ENCODE data around the gene JHY.

JHY gene

GRCh38 chr11:122951211-122951610, 68.7 kb downstream of the JHY start:
- Histone ChIP-seq H3K4me3 (replicated peaks; ENCODE audit: low read depth, low read length) (no peak overlapping the region), H3K36me3 (ENCODE audit: control insufficient read depth, insufficient read depth, low read length) (no peaks in the 10 kb centered on the region), H3K27me3 (replicated peaks; ENCODE audit: control insufficient read depth, insufficient read depth, low read length) (no peaks in the 10 kb centered on the region)
- no peak for TF ChIP-seq CTCF (IDR thresholded peaks at IDR 0.05; ENCODE audit: insufficient read depth, low read length, poor library complexity, severe bottlenecking)
- DNase-seq (ENCODE audit: extremely low read depth, insufficient read length), result no peak

- Histone ChIP-seq H3K36me3 (ENCODE audit: control insufficient read depth, insufficient read depth, low read length) (no peaks in the 10 kb centered on the region), H3K27me3 (replicated peaks; ENCODE audit: control insufficient read depth, insufficient read depth, low read length) (no peaks in the 10 kb centered on the region), H3K4me3 (replicated peaks; ENCODE audit: low read depth, low read length) (no peak overlapping the region)
- no peak for DNase-seq (ENCODE audit: extremely low read depth, insufficient read length)
- TF ChIP-seq CTCF (IDR thresholded peaks at IDR 0.05; ENCODE audit: insufficient read depth, low read length, poor library complexity, severe bottlenecking), result no peak
Observed at GRCh38 chr11:122954455-122954854, 71.9 kb downstream of the JHY start.

GRCh38 chr11:122963961-122964360, 81.4 kb downstream of the JHY start:
- Histone ChIP-seq H3K36me3 (ENCODE audit: control insufficient read depth, insufficient read depth, low read length) (no peaks in the 10 kb centered on the region), H3K27me3 (replicated peaks; ENCODE audit: control insufficient read depth, insufficient read depth, low read length) (no peaks in the 10 kb centered on the region; the same call in 1 of the 2 replicates), H3K4me3 (replicated peaks; ENCODE audit: low read depth, low read length) (no peak overlapping the region)
- no peak for DNase-seq (ENCODE audit: extremely low read depth, insufficient read length)
- no peak for TF ChIP-seq CTCF (IDR thresholded peaks at IDR 0.05; ENCODE audit: insufficient read depth, low read length, poor library complexity, severe bottlenecking)

- Histone ChIP-seq H3K27me3 (replicated peaks; ENCODE audit: control insufficient read depth, insufficient read depth, low read length) (peaks cover 3% of the 10 kb centered on the region; the same call in 1 of the 2 replicates), H3K4me3 (replicated peaks; ENCODE audit: low read depth, low read length) (no peak overlapping the region), H3K36me3 (ENCODE audit: control insufficient read depth, insufficient read depth, low read length) (no peaks in the 10 kb centered on the region)
- DNase-seq (ENCODE audit: extremely low read depth, insufficient read length), result no peak
- no peak for TF ChIP-seq CTCF (IDR thresholded peaks at IDR 0.05; ENCODE audit: insufficient read depth, low read length, poor library complexity, severe bottlenecking)
Observed at GRCh38 chr11:122976061-122976733, 93.6 kb downstream of the JHY start.

- Histone ChIP-seq H3K4me3 (replicated peaks; ENCODE audit: low read depth, low read length) (no peak overlapping the region), H3K36me3 (ENCODE audit: control insufficient read depth, insufficient read depth, low read length) (no peaks in the 10 kb centered on the region), H3K27me3 (replicated peaks; ENCODE audit: control insufficient read depth, insufficient read depth, low read length) (peaks cover 3% of the 10 kb centered on the region; the same call in 1 of the 2 replicates)
- no peak for TF ChIP-seq CTCF (IDR thresholded peaks at IDR 0.05; ENCODE audit: insufficient read depth, low read length, poor library complexity, severe bottlenecking)
- no peak for DNase-seq (ENCODE audit: extremely low read depth, insufficient read length)
Observed at GRCh38 chr11:122976734-122977469, 94.3 kb downstream of the JHY start.

Data from GM06990 (cell line).